GM10847 (cell line): ENCODE results near the gene TINAGL1.

Source experiments
- POLR2A ChIP-seq: IDR thresholded peaks from 2 replicates; pipeline ENCODE4 v1.6.1; 2011; ENCODE audit not compliant: insufficient read length; ENCODE audit errors: extremely low read depth

The TINAGL1 gene

DNA sequence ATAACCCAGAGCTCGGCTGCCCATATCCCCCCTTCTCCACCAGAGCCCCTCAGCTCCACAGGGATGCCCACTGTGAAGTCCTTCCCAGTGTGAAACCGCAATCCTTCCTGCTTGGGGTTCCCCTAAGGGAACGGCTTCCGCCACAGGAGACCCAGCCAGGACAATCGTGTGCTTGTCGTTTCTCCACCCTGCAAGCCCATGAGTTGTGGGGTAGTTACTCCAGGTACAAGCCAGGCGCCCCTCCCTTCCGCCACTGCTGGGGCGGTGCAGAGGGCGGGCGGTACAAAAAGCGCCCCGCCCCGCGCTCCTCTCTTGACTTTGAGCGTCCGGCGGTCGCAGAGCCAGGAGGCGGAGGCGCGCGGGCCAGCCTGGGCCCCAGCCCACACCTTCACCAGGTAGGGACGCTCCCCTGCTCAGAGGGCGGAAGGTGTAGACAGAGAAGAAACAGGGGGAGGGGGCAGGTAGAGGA is at the start of gene TINAGL1:
Gene TINAGL1, plus strand, starts transcription at position 315 of the 469 bp plus-strand sequence. CDS start 634 bp downstream, outside the sequence.
- no peak for TF ChIP-seq POLR2A

GRCh38 chr1:31529999-31530684 is 46.2 kb upstream of the TINAGL1 start:
- no peak for TF ChIP-seq POLR2A

DNA sequence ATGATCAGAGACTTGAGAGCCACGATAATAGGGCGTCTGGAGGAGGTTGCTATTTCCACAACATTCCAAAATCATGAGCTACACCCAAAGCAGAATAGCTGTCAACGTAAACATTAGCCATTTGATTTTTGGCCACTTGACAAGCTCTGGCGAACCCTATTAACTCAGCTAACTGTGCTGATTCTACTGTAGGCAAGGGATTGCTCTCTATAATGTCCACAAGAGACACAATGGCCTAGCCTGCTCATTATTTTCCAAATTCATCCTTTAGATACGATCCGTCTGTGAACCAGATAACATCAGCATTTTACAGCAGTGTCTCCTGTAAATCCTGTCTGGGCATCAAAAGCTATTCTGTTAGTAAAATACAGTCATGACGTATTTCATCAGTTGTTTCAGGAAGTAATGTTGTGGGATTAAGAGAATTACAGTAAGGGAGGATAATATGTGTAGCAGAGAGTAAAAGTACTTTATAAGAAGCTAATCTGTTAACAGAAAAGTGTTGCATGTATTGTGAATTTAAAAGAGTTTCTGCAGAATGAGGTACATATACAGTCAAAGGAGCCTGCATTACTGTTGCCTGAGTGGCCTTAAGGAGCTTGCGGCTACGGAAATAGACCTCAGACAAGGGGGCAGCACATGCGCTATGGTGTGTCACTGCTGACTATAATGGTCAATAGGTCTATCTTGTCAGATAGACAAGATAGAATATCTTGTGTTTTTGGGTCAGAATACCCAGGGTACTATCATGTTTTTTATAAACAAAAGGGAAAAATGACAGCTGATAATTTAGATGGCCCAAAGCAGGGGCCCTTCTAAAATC is 44.9 kb upstream of the TINAGL1 start:
- TF ChIP-seq POLR2A: no peak

- TF ChIP-seq POLR2A: no peak
These were observed 44.1 kb upstream of the TINAGL1 start for GRCh38 chr1:31532173-31532572.

- TF ChIP-seq POLR2A: no peak
These were observed 40.8 kb upstream of the TINAGL1 start for GRCh38 chr1:31535561-31535960.

GRCh38 chr1:31539329-31539728 is 37.0 kb upstream of the TINAGL1 start:
- TF ChIP-seq POLR2A: no peak

DNA sequence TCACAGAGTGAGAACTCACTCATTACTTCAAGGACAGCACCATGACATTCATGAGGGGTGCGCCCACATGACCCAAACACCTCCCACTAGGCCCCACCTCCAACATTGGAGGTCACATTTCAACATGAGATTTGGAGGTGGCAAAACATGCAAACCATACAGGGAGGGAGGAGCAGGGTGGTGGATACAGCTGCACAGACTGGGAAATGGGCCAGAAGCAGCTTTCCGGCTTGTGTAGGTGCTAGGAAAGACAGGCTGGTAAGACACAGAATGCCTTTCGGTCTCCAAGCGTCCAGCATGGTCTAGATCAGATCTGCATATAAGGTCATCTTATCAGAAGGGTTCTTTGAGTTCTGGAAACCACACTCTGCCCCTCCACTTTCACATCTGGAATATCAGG is 35.1 kb upstream of the TINAGL1 start:
- no peak for TF ChIP-seq POLR2A

- TF ChIP-seq POLR2A: no peak
These were observed 30.3 kb upstream of the TINAGL1 start for GRCh38 chr1:31545927-31546540.

GRCh38 chr1:31548534-31548906 is 27.8 kb upstream of the TINAGL1 start:
- no peak for TF ChIP-seq POLR2A

GRCh38 chr1:31548907-31549808 is 27.2 kb upstream of the TINAGL1 start:
- no peak for TF ChIP-seq POLR2A

DNA sequence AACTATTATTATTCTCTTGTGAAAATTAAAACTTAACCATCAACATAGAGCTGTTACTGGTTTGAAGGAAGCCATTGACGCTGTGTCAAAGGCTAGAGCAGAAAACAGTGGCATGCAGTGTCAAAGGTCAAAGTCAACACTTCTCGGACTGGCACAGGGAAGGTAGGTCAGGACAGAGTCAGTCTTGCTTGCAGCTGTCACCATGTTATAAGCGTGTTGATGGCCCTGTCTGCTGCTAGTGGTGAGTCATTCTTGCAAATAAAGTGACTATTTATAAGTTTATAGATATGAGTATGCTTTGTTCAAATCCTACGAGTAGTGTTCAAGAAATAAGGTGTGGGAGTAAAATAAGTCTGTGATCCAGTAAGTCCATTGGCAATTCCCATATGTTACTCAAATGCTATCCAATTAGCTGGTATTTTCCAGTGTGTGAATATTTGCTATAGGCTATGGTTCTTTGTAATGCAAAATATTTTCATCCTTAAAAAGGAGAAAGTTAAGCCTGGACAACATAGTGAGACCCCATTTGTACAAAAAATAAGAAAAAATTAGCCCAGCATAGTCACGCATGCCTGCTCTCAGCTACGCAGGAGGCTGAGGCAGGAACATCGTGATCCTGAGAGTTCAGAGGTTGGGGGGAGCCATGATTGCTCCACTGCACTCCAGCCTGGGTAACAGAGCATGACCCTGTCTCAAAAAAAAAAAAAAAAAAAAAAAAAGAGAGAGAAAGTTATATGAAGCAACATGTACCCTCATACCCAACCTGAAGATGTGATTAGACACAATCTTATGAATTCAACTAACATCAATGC is 26.3 kb upstream of the TINAGL1 start:
- TF ChIP-seq POLR2A: no peak

GRCh38 chr1:31551208-31551607 is 25.1 kb upstream of the TINAGL1 start:
- no peak for TF ChIP-seq POLR2A

GRCh38 chr1:31552489-31552888 is 23.8 kb upstream of the TINAGL1 start:
- no peak for TF ChIP-seq POLR2A

- TF ChIP-seq POLR2A: no peak
These were observed 19.8 kb upstream of the TINAGL1 start for GRCh38 chr1:31556481-31557006.

DNA sequence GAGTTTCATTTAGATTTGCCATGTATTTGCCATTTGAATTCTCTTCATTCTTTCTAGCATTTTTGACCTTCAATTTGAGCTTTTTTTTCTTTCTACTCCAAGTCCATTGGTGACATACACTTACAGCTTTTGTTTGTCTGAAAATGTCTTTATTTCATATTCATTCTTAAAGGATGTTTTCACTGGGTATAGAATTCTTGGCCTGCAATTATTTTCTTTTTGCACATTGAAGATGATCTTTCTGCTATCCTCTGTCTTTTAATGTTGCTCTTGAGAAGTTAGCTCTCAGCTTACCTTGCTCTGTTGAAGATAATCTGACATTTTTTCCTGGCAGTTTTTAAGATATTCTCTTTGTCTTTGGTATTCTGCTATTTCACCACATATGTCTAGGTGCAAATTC is 16.6 kb upstream of the TINAGL1 start:
- no peak for TF ChIP-seq POLR2A
